ENCODE data around the gene IFITM5.
"Not testable (repeated sequence)": the region's sequence is repeated elsewhere in the genome, so short reads cannot be mapped to it uniquely, and the experiment has no call there.

Gene IFITM5

DNA sequence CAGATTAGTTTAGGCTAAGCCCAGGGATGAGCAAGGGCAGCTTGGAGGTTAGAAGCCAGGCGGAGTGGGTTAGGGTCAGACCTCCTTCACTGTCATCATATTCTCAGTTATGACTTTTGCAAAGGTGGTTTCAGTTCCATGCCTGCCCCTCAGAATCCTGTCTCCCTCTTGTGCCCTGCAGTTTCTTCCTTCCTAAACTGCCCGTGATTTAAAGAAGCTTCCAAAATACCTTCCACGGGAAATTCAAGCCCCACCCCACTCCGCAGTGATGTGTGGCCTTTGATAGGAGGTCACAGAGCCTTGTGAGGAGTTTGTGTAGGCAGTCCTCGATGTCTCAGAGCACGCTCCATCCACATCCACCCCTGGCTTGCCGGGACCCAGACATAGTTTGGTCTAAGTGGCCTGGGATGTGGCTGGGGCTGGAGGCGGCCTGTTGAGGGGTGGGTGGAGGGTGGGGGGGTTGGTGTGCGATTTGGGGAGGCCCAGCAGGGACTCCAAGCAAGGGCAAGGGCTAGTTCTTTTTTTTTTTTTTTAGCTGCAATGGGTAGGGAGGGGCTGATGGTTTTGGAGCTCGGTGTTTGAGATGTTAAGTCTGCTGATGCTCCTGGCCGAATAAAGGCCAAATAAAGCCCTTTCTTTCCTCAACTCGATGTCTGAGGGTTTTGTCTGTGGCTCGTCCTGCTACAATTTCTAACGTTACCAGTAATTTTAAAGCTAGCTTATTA, 12.9 kb upstream of the IFITM5 start:
- peak overlapping the region; percentile 6 for H3K4me3 ChIP-seq (ENCODE audit: low read depth, low read length)
- peak; percentile 29 for DNase-seq (ENCODE audit: low read depth)
- no peak for TF ChIP-seq CTCF (conservative IDR thresholded peaks at IDR 0.05; ENCODE audit: low read depth, low read length)

GRCh38 chr11:311013-311748, 11.9 kb upstream of the IFITM5 start:
- peak overlapping the region; percentile 28 for H3K4me3 ChIP-seq (ENCODE audit: low read depth, low read length)
- not testable (repeated sequence) for DNase-seq (ENCODE audit: low read depth)

DNA sequence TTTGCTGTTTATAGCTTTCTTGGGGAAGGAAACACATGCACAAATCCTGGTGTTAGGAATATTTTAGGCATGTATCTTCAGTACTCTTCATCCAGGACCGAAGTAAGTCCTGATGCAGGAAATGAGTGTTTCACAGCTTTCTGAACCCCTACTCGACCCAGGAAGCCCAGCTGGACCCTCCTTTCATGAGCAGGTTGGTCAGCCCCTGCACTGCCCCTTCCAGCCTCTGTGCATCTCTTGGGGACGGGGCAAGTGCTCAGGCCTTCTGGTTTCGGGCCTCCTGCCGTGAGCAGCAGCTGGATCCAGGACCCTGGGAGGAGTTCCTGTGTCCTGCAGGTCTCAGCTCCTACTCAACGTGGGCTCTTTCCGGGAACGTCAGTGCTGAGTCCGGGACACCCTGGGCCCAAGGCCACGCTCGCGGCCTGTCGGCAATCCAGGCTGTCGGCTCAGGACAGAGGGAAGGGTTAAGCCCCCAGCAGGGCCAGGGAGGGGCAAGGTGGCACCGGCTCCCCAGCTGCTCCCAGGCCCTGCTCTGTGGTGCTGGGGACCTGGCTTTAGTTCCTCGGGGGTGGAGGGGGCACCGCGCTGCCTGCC, 10.8 kb upstream of the IFITM5 start:
- peak; percentile 23 for DNase-seq (ENCODE audit: low read depth)
- peak overlapping the region; percentile 55 for H3K4me3 ChIP-seq (ENCODE audit: low read depth, low read length)

DNA sequence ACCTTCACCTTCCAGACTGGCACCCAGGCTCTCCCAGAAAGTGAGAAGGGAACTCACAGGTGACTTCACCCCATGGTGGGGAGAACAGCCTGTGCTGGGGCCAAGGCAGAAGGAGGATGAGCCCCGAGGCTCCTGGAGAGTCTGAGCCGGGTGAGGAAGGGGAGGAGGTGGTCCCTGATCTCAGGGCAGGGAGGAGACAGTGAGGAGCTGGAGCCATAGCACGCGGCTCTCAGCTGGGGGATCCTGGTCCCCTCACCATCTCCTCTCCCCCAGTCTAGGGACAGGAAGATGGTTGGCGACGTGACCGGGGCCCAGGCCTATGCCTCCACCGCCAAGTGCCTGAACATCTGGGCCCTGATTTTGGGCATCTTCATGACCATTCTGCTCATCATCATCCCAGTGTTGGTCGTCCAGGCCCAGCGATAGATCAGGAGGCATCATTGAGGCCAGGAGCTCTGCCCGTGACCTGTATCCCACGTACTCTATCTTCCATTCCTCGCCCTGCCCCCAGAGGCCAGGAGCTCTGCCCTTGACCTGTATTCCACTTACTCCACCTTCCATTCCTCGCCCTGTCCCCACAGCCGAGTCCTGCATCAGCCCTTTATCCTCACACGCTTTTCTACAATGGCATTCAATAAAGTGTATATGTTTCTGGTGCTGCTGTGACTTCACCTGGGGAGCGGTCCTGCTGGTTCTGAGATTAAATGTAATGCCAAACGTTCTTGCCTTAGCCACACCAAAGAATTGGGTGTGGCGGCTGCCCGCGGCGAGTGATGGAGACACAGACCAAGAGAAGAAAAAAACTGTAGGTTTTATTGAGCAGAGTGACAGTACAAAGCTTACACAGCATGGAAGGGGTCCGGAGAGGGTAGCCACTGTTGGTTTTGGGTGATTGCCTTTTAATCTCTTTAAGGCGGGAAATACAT, 9.7 kb upstream of the IFITM5 start:
- DNase-seq (ENCODE audit: low read depth) = not testable (repeated sequence)
- H3K4me3 ChIP-seq (ENCODE audit: low read depth, low read length) = peak overlapping the region; percentile 55

DNA sequence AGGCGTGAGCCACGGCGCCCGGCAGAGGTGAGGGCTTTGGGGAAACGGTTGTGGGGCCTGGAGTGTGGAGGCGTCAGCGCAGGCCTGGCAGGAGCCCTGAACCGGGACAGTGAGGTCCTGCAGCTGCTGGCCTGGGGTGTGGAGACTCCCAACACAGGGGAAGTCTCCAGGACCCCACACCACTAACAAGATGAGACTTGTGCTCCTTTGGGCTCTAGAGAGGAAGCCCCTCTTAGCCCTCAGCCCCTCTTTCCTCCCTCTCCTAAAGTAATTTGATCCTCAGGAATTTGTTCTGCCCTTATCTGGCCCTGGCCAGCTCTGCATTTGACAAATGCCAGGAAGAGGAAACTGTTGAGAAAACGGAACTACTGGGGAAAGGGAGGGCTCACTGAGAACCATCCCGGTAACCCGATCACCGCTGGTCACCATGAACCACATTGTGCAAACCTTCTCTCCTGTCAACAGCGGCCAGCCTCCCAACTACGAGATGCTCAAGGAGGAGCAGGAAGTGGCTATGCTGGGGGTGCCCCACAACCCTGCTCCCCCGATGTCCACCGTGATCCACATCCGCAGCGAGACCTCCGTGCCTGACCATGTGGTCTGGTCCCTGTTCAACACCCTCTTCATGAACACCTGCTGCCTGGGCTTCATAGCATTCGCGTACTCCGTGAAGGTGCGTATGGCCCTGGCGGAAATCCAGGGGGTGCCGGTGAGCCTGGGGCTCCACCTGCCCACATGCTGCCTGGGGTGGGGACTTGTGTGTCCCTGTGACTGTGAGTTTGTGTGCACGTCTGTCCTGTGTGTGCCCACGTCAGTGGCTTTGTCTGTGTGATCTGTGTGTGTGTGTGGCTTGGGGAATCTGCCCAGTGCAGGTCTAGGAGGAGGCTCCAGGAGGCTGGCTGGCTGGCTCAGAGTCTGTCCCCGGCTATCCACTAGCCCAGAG, 8.7 kb upstream of the IFITM5 start, which contains the start of gene IFITM2:
TSS of gene IFITM2 (plus strand) at position 51 of the 943 bp plus-strand sequence. CDS start at position 428, 377 bp downstream.
- peak within 1 kb of the TSS; percentile 66 for H3K4me3 ChIP-seq (ENCODE audit: low read depth, low read length)
- DNase-seq (ENCODE audit: low read depth) = peak; percentile 84

DNA sequence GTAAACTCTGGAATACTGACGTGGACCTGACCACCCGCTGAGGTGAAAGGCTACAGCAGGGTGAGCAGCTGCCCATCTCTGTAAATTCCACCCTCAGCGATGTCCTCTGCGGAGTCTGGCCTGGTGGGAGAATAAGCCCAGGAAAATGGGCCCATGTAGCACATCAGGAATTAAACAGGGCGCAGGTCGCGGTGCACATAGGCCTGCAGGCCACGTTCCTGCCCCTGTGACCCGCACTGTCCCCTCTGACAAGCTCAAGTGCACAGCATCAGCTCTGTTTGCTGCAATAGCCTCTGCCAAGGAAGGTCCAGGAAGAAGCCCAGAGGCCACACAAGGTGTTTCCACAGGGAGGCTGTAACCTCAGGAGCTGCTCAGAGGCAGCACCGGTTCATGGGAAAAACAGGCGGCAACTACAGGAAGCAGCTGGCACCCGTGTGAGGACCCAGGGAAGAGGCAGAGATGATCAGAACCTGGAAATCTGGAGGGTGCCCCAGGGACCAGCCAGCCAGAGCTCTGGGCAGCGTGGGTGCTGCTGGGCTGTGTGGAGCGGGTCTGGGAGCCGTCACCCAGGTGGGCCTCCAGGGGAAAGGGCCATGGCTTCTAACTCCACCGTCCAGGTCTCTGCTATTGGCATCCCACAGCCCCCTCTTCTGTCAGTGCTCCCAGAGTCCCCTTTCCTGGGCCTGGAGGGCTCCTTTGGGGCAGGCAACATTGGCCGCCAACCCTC, 7.5 kb upstream of the IFITM5 start:
- no peak overlapping the region for H3K4me3 ChIP-seq (ENCODE audit: low read depth, low read length)
- no peak for TF ChIP-seq CTCF (conservative IDR thresholded peaks at IDR 0.05; ENCODE audit: low read depth, low read length)
- DNase-seq (ENCODE audit: low read depth) = no peak

DNA sequence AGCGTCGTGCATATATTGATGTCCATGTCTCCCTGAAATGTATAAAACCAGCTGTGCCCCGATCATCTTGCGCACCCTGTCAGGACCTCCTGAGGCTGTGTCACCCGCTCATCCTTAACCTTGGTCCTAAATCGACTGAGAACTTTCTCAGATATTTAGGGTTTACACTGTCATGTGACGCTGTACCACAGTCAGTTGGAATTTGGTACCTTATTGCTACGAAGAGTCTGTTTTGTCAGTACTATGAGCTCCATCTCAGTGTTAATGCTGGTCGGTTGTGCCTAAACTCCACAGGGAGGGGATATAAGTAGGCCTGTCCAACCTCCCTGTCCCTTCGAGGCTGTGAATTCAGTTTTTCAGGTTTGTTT, 6.5 kb upstream of the IFITM5 start:
- no peak for TF ChIP-seq CTCF (conservative IDR thresholded peaks at IDR 0.05; ENCODE audit: low read depth, low read length)
- DNase-seq (ENCODE audit: low read depth) = no peak
- no peak overlapping the region for H3K4me3 ChIP-seq (ENCODE audit: low read depth, low read length)
